GM10847 (cell line): ENCODE data around the gene EPB41.

Experiments used
- POLR2A ChIP-seq: IDR thresholded peaks from 2 replicates; pipeline ENCODE4 v1.6.1; 2011; ENCODE audit not compliant: insufficient read length; ENCODE audit errors: extremely low read depth

EPB41 gene

DNA sequence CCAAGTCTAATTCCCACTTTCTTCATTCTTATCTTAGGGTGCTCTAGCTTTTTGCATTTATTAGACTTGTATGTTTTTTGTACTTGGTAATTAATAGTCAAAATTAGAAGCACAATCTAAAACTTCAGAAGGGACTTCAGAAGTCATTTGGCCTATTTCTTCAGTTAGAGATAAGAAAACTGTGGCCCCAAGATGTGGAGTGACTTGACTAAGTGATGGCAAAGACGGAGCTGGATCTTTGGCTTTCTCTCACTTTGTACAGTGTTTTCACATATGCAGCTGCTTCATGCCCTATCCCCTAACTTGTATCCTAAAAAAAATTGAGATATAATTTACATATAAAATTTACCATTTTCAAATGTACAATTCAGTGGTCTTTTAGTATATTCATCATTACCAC, 21.7 kb downstream of the EPB41 start:
- no peak for TF ChIP-seq POLR2A

DNA sequence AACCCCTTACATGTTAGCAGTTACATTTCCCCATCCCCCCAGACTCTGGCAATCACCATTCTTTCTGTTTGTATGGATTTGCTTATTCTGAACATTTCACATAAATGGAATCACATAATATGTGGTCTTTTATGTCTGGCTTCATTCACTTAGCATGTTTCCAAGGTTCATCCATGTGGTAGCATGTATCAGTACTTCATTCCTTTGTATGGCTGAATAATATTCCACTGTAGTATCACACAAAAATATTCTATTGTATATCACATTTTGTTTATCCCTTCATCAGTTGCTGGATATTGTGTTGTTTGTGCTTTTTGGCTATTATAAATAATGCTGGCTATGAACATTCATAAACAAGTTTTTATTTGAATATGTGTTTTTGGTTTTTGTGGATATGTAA, 22.2 kb downstream of the EPB41 start:
- no peak for TF ChIP-seq POLR2A

DNA sequence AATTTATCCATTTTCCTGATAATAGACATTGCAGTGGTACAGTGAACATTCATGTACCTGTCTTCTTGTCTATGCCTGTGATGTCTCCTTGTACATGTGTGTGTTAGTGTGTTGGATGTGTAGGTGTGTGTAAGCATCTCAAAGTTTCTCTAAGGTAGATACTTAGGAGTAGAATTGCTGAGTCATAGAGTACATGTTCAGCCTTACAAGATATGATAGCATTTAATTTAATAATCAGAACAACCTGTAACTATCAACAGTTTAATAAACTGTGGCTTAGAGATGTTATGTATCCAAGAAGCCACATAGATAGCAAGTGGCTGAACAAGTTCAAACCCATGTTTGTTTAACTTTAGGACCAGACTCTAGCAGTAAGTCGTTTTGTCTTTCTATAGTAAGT, 35.6 kb downstream of the EPB41 start:
- no peak for TF ChIP-seq POLR2A

DNA sequence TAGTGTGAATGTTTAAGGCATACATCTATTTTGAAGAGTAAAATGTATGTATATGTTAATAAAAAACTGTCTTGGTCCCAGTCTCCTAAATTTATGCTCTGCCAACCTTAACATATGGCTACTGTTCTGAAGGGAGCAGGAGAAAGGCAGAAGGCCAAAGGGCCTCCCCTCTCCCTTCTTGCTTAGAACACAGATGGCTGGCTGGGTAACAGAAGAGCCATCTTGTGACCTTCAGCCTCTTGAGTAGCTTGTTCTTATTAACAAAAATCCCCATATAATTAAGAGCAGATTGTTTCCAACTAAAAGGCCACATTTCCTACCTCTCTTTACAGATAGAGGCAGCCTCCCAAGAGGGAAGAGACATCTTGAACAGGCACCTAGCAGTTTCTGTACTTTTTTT, 36.1 kb downstream of the EPB41 start:
- TF ChIP-seq POLR2A, result no peak

DNA sequence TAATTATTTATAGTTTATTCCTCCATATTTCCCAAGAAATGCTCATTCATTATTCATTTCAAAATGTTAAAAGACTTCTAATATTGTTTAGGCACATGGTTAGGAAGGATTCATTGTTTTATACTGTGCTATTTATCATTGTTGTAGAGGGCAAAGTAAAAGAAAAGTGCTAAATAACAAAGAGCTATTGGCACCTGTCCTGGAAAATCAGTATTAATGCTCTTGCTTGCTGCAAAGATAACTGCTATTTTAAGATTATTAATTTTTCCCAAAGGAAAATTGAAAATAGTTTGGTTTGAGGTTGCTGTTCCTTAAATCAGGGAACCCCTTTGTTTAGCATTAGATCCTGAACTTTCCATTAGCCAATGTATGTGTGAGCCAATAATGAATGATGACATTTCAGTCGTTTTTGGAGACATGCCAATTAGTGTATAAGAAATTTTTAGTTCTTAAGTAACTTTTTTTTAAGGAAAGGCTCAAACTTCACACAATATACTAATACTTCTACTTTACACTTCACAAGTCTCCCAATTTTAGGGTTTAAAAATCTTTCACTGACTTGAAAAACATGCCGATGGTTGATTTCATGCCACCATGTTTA, 39.9 kb downstream of the EPB41 start:
- no peak for TF ChIP-seq POLR2A

DNA sequence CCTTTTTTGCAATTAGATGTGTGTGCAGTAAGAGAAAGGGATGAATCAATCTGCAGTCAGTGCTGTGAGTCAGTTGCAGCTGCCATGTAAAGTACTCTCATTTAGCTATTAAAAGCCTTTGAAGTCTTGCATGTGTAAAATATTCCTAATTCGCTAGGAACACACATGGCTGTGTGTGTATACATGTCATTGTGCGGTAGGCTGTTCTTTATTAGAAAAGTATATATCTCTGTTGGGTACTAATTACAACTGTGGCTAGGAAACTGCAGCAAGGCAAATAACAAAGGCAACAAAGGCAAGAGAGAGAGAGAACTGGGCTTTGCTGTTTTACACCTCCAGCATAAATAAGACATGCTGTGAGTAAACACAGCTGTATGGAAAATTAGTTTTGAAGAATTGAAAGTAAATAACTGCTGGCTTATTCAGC, 41.7 kb downstream of the EPB41 start:
- TF ChIP-seq POLR2A, result no peak

DNA sequence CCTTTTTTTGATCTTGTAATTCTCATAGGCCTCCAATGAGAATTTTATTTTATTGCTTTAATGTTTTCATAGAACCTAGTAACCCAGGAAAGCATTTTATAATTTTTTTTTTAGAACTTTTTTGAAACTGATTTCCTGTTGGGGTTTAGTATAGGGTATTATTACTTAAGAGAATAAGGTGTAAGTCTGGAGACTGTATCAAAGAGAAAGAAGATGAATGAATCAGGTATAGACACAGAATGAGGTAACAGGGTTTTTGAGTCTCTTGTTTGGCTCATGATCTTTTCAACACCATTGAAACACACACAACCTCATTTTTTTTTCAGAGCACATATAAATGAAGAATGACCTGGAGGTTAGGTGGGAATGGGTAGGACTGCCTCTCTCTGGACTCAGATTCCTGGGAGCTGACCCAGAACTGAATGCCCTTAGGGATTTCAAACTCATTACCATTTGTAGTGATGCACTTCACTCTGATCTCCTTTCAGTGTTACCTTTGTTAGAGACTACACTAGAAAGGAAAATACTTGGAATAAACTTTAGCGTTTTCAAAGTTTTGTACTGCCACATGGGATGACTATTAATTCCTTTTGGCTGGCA, 51.0 kb downstream of the EPB41 start:
- no peak for TF ChIP-seq POLR2A

DNA sequence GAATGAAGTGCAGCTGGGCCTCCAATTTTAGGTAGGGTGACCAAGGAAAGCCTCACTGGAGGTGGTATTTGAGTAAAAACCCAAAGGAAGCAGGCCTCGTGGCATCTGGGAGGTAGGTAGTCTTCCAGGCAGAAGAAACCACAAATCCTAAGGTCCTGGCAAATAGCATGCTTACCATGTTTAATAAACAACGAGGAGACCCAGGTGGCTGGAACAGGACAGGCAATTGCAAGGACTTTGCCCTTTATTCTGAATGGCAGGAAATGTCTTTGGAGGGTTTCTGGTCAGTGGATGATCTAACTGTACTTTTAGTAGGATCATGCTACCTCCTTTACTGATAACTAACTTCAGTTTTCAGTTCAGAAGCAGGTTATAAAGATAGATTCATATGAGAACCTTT, 52.2 kb downstream of the EPB41 start:
- TF ChIP-seq POLR2A, result no peak

DNA sequence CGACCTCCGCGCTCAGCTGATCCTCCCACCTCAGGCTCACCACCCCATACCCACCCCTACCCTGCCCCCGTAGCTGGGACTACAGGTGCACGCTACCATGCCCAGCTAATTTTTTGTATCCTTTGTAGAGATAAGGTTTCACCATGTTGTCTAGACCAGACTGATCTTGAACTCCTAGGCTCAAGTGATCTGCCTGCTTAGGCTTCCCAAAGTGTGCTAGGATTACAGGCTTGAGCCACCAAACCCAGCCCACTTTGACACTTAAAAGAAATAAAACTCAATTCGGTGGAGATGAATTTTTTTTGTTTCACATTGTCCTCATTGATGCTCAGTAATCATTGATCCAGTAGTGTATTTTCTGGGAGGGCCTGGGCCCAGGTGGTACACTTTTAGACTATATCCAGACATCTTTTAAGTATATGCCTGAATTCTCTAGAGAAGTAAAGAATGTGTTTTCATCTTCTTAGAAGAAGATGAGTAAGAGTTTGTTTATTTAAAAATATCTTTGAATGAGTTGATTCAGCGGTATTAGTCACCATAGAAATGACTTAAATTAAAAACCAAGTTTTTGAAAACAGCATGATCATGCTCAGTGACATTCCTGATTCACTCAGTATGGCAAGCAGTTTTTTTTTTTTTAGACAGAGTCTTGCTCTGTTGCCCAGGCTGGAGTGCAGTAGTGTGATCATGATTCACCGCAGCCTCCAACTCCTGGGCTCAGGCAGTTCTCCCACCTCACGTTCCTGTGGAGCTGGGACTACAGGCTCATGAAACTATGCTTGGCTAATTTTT, 57.8 kb downstream of the EPB41 start:
- TF ChIP-seq POLR2A, result no peak

DNA sequence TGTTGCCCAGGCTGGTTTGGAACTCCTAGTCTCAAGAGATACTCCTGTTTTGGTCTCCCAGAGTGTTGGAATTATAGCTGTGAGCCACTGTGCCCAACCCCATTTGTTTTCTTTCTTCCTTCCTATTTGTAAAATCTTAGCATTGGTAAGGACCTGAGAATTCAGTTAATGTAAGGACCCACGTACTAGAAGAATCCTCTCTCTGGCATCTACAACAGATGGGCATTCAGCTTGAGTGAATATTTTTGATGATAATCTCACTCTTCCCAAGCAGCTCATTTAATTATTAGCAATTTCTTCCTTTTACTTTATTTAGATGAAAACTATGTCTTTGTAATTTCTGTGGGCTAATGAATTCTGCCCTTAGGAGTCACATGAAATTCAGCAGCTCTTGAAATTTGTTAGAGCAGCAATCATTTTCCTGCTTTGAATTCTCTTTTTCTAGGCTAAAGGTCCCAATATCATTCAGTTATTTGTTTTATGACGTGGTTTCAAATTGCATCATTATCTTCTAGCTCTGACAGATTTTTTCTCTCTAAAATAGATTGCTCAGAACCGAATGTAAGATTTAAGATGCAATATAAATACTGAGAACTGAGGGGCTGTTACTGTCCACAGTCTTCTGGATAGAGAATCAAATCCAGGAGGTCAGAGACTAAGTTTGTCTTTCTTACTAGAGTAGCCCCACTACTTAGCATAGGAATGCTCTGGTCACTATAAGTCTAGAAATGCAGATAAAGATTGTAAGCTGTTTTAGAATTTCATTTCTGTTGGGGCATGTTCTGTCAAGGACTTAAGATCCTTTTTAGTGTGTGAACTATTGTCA, 59.4 kb downstream of the EPB41 start:
- no peak for TF ChIP-seq POLR2A

DNA sequence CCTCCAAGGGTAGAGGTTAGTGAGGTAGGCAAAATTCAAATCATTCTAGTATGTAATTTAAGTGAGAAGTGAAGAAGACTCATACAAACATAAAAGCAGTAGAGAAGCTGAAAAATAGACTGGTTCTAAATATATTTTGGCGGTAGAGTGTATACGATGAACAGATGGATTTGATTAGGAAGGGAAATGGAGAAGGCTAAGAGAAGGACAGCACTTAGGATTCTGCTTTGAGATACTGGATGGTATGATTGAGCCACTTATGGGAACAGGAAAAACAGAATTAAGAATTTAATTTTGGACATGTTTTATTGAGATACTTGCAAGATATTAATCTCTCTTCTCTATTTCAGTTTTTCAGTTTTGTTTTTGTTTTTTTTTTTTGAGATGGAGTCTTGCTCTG, 60.1 kb downstream of the EPB41 start:
- TF ChIP-seq POLR2A, result no peak

DNA sequence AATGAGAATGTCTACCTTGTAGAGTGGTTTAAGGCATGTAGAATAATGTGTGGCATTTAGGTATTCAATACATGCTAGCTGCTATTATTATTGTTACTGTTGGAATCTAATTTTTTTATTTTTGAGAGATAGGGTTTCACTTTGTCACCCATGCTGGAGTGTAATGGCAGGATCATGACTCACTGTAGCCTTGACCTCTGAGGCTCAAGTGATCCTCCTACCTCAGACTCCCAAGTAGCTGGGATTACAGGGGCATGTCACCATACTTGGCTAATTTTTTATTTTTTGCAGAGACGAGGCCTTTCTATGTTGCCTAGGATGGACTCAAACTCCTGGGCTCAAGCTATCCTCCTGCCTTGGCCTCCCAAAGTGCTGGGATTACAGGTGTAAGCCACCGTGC, 61.9 kb downstream of the EPB41 start:
- no peak for TF ChIP-seq POLR2A

DNA sequence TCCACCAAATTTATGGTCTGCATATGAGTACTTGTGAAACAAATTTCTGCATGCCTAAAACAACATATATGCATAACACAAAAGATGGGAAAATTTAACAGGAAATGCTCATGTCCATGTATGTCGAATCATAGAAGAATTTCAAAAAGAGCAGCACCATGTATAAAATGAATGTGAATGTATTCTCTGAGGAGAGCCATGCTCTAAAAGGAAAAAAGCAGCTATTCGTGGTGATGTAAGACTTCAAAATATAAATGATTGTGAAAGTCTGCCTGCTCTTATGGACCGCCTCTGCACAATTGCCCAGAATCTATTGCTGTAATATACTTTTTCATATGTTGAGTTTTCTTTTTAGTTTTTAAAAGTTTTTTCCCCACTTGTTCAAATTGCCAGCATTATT, 66.8 kb downstream of the EPB41 start:
- TF ChIP-seq POLR2A, result no peak

DNA sequence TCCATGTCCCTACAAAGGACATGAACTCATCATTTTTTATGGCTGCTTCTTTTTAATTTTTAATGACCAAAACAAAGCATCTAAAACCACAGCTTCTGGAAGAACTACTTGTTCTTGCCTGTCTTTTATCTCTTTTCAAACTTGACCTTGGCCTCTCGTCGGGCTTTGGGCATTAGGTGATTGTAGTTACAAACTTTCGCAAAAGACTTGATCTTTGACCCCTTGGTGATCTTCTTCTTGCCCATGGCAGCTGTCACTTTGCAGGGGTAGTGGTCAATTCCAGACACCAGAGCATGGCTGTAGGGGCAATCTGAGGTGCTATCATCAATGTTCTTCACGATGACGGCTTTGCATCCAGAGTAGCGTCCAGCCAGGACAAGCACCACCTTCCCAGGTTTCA, 67.8 kb downstream of the EPB41 start:
- TF ChIP-seq POLR2A, result no peak

DNA sequence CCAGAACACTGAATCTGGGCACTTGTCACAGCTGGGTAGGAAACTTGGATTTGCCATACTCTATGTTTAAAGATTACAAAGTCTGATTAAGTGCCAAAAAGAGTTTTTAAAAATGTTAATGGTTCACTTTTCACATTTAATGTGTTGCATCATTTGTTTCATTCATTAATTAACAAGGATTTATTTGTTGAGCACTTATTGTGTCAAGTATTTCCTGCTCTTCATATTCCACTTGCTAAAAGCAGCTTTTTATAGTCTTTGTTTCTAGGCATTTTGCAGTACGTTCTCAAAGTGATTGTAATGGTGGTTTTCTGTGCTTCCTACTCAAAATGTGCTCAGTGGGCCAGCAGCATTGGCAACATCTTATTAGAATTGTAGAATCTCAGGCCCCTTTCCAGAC, 68.7 kb downstream of the EPB41 start:
- TF ChIP-seq POLR2A, result no peak
